Ishikawa (cell line): ENCODE measurements around the gene COL20A1.

Source experiments
- CEBPB ChIP-seq: IDR thresholded peaks from 2 replicates; pipeline ENCODE4 v1.6.1; 2012
- CREB1 ChIP-seq: IDR thresholded peaks from 2 replicates; pipeline ENCODE4 v1.6.1; 2012; ENCODE audit warnings: low read depth
- EGR1 ChIP-seq: IDR thresholded peaks from 2 replicates; pipeline ENCODE4 v1.6.1; 2012
- EP300 ChIP-seq: IDR thresholded peaks from 2 replicates; pipeline ENCODE4 v1.6.1; 2012; ENCODE audit warnings: borderline replicate concordance
- FOXM1 ChIP-seq: IDR thresholded peaks from 2 replicates; pipeline ENCODE4 v1.6.1; 2012; ENCODE audit warnings: low read depth, borderline replicate concordance
- NFIC ChIP-seq: IDR thresholded peaks from 2 replicates; pipeline ENCODE4 v1.6.1; 2012
- RAD21 ChIP-seq: IDR thresholded peaks from 2 replicates; pipeline ENCODE4 v1.6.1; 2012; ENCODE audit warnings: low read depth
- TAF1 ChIP-seq: IDR thresholded peaks from 2 replicates; pipeline ENCODE4 v1.6.1; 2012; ENCODE audit warnings: low read depth, mild to moderate bottlenecking
- TCF12 ChIP-seq: IDR thresholded peaks from 2 replicates; pipeline ENCODE4 v1.6.1; 2012; ENCODE audit warnings: low read depth
- TEAD4 ChIP-seq: IDR thresholded peaks from 2 replicates; pipeline ENCODE4 v1.6.1; 2012
- USF1 ChIP-seq: IDR thresholded peaks from 2 replicates; pipeline ENCODE4 v1.6.1; 2012
- YY1 ChIP-seq: IDR thresholded peaks from 2 replicates; pipeline ENCODE4 v1.6.1; 2012; ENCODE audit warnings: low read depth
- ZBTB7A ChIP-seq: IDR thresholded peaks from 2 replicates; pipeline ENCODE4 v1.6.1; 2012; ENCODE audit warnings: low read depth
- TF ChIP-seq, protein P1 (sequence below): IDR thresholded peaks from 2 replicates; pipeline ENCODE4 v1.6.1; 2012
- TF ChIP-seq, protein P2 (sequence below): IDR thresholded peaks from 2 replicates; pipeline ENCODE4 v1.6.1; 2012; ENCODE audit warnings: low read depth, mild to moderate bottlenecking

The COL20A1 gene

DNA sequence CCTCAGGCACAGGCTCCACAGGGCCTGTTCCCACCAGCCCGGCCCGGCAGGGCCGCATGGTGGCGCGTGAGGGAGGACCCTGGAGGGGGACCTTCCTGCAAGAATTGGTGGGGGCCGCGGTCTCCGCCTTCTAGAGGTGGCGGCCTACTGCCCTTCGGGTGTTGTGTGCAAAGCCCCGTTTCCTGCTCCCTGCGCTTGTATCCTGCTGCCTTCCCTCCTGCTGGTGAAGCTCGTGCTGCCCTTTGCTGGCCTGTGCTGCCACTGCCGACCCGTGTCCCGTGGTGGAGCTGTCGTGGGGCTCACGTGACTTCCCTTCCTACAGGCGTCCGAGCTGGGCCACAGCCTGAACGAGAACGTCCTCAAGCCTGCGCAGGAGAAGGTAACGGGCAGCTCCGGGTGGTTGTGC is 8.4 kb upstream of the COL20A1 start:
- TF ChIP-seq, protein P1, sequence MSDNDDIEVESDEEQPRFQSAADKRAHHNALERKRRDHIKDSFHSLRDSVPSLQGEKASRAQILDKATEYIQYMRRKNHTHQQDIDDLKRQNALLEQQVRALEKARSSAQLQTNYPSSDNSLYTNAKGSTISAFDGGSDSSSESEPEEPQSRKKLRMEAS = no peak
- TF ChIP-seq EP300 = no peak
- TF ChIP-seq FOXM1 = no peak
- TF ChIP-seq EGR1 = no peak
- TF ChIP-seq TAF1 = no peak
- TF ChIP-seq ZBTB7A = no peak
- TF ChIP-seq CEBPB = no peak
- TF ChIP-seq RAD21 = no peak

GRCh38 chr20:63284981-63285524 is 7.9 kb upstream of the COL20A1 start:
- TF ChIP-seq TCF12 (no peak), YY1 (no peak), FOXM1 (no peak), CEBPB (no peak), RAD21 (no peak), ZBTB7A (no peak), TAF1 (no peak), EGR1 (no peak), EP300 (no peak), NFIC (no peak), USF1 (no peak), CREB1 (no peak), TEAD4 (no peak)
- TF ChIP-seq, protein P2, sequence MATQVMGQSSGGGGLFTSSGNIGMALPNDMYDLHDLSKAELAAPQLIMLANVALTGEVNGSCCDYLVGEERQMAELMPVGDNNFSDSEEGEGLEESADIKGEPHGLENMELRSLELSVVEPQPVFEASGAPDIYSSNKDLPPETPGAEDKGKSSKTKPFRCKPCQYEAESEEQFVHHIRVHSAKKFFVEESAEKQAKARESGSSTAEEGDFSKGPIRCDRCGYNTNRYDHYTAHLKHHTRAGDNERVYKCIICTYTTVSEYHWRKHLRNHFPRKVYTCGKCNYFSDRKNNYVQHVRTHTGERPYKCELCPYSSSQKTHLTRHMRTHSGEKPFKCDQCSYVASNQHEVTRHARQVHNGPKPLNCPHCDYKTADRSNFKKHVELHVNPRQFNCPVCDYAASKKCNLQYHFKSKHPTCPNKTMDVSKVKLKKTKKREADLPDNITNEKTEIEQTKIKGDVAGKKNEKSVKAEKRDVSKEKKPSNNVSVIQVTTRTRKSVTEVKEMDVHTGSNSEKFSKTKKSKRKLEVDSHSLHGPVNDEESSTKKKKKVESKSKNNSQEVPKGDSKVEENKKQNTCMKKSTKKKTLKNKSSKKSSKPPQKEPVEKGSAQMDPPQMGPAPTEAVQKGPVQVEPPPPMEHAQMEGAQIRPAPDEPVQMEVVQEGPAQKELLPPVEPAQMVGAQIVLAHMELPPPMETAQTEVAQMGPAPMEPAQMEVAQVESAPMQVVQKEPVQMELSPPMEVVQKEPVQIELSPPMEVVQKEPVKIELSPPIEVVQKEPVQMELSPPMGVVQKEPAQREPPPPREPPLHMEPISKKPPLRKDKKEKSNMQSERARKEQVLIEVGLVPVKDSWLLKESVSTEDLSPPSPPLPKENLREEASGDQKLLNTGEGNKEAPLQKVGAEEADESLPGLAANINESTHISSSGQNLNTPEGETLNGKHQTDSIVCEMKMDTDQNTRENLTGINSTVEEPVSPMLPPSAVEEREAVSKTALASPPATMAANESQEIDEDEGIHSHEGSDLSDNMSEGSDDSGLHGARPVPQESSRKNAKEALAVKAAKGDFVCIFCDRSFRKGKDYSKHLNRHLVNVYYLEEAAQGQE = no peak
- TF ChIP-seq, protein P1 = no peak

DNA sequence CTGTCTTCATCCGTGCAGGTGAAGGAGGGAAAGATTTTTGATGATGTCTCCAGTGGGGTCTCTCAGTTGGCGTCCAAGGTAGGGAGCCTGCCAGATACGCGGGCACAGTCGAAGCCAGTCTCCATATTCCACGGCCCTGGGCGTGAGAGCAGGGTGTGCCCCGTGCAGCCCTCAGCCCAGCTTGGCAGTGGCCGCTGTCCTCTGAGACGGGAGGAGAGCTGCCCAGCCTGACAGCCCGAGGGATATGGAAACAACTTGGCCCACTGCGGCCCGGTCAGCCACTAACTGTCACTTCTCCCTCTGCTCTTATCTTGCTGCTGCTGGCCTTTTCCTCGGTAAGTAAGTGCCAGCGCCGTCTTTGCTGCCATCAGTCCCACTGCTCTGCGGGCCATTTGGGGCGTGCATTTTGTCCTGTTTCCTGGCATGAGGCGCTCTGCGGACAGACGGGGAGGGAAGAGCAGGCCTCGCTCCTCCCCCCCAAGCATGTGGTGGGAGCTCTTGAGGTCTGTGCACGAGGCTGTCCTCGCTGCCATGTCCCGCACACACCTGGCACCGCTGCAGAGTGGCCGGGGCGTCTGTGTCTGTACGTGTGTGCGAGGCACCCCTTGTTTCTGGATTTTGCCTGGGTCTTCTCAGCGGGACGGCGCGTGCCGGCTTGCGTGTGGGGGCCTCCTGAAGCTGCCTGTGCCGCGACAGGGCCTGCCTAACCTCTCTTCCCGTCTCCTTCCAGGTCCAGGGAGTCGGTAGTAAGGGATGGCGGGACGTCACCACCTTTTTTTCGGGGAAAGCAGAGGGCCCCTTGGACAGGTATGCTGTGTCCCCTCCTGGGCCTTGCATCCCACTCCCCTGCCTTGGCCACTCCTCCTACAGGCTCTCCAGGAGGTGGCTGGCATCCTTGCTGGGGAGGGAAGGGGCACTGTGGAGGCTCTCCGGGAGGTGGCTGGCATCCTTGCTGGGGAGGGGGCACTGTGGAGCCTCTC is 7.1 kb upstream of the COL20A1 start:
- TF ChIP-seq, protein P1 = no peak
- no peak for TF ChIP-seq TCF12
- TF ChIP-seq, protein P2 = no peak
- no peak for TF ChIP-seq EP300
- TF ChIP-seq ZBTB7A = no peak
- TF ChIP-seq CREB1 = no peak
- no peak for TF ChIP-seq YY1
- TF ChIP-seq EGR1 = no peak
- no peak for TF ChIP-seq TAF1
- TF ChIP-seq FOXM1 = no peak
- no peak for TF ChIP-seq RAD21
- no peak for TF ChIP-seq NFIC
- no peak for TF ChIP-seq CEBPB
- no peak for TF ChIP-seq USF1
- TF ChIP-seq TEAD4 = no peak

- no peak for TF ChIP-seq CREB1
- TF ChIP-seq EGR1 = no peak
- TF ChIP-seq TCF12 = no peak
- no peak for TF ChIP-seq USF1
- TF ChIP-seq TEAD4 = no peak
- TF ChIP-seq CEBPB = no peak
- TF ChIP-seq FOXM1 = no peak
These were observed 5.9 kb upstream of the COL20A1 start for GRCh38 chr20:63286781-63287696.
